ENCODE data around the gene RANBP1. TPM values are rescaled to one million over a fixed set of nuclear protein-coding genes. Genes with fewer than 3 reads are reported as not detected.

The RANBP1 gene
- total RNA-seq, 2 experiments from 2014 or later: 68.1 to 72.1 TPM

GRCh38 chr22:20076627-20077172 lies 39.2 kb upstream of the RANBP1 start:
- no peaks in the 10 kb centered on the region for H3K27me3 ChIP-seq (ENCODE audit: control insufficient read depth in 1 of 2, insufficient read depth in 2 of 2, low read length in 2 of 2)
- no peak overlapping the region for H3K27ac Mint-ChIP-seq
- H3K4me3 ChIP-seq (ENCODE audit: low read length): no peak overlapping the region
- H3K36me3 ChIP-seq (ENCODE audit: insufficient read depth, low read length): no peaks in the 10 kb centered on the region
- H3K9me3 Mint-ChIP-seq: no peaks in the 10 kb centered on the region
- H3K9me3 ChIP-seq (ENCODE audit: control insufficient read depth in 1 of 2, insufficient read depth in 1 of 2, low read length in 2 of 2): no peaks in the 10 kb centered on the region
- H3K27ac ChIP-seq (ENCODE audit: low read depth in 1 of 2, low read length in 2 of 2): no peak overlapping the region
- no peaks in the 10 kb centered on the region for H3K36me3 Mint-ChIP-seq (ENCODE audit: low read depth)
- H3K4me1 ChIP-seq (ENCODE audit: insufficient read depth, low read length): peaks cover 20% of the 10 kb centered on the region
- POLR2A ChIA-PET: no interaction called here
- intact Hi-C loops (cut with DNase I, micrococcal nuclease): loop anchor here in 1 of 2 experiments (5.0 kb wide), 1 partner anchor 89 kb away; no protein-coding TSS in a partner anchor
- ATAC-seq (ENCODE audit: poor library complexity): no peak
- CTCF ChIA-PET: no interaction called here
- no peak for TF ChIP-seq CTCF (IDR thresholded peaks at IDR 0.05)
- peak overlapping the region; percentile 78 for H3K4me3 Mint-ChIP-seq
- DNase-seq: no peak
- peaks cover 17% of the 10 kb centered on the region for H3K4me1 Mint-ChIP-seq (ENCODE audit: low read depth)
- H3K27me3 Mint-ChIP-seq: no peaks in the 10 kb centered on the region

- no peaks in the 10 kb centered on the region for H3K9me3 ChIP-seq (ENCODE audit: control insufficient read depth in 1 of 2, insufficient read depth in 1 of 2, low read length in 2 of 2)
- H3K4me1 ChIP-seq (ENCODE audit: insufficient read depth, low read length): peaks cover 45% of the 10 kb centered on the region
- CTCF ChIA-PET: no interaction called here
- peaks cover 3% of the 10 kb centered on the region for H3K36me3 ChIP-seq (ENCODE audit: insufficient read depth, low read length)
- Mint-ChIP-seq H3K4me1 (ENCODE audit: low read depth) (peaks cover 44% of the 10 kb centered on the region), H3K9me3 (no peaks in the 10 kb centered on the region), H3K27me3 (no peaks in the 10 kb centered on the region), H3K27ac (peak within 1 kb of the TSS; percentile 90), H3K36me3 (ENCODE audit: low read depth) (no peaks in the 10 kb centered on the region), H3K4me3 (peak within 1 kb of the TSS; percentile 99)
- no peaks in the 10 kb centered on the region for H3K27me3 ChIP-seq (ENCODE audit: control insufficient read depth in 1 of 2, insufficient read depth in 2 of 2, low read length in 2 of 2)
- intact Hi-C loops (cut with DNase I, micrococcal nuclease): loop anchor here (1.0 to 5.0 kb wide), 5 partner anchors 37 to 93 kb away; partner anchors contain the start of genes ARVCF (in 1 of the 2), TANGO2 (in 1 of the 2) and TRMT2A (in 1 of the 2)
- peak within 1 kb of the TSS; percentile 76 for H3K4me3 ChIP-seq (ENCODE audit: low read length)
- DNase-seq: peak; percentile 24 to 92 (median 62)
- peak within 1 kb of the TSS; percentile 52 to 53 for H3K27ac ChIP-seq (ENCODE audit: low read depth in 1 of 2, low read length in 2 of 2)
- no peak for TF ChIP-seq CTCF (IDR thresholded peaks at IDR 0.05)
- POLR2A ChIA-PET: interaction anchor here (1.5 to 1.8 kb wide), 2 partner anchors 21 to 38 kb away, joined by 6 to 10 read pairs; partner anchors contain the start of gene TRMT2A
- peak; percentile 89 for ATAC-seq (ENCODE audit: poor library complexity)
Observed at GRCh38 chr22:20079745-20080444, 36.0 kb upstream of the RANBP1 start, which contains the start of gene DGCR8. DGCR8 (plus strand) TSS chr22:20080241; CDS start chr22:20085964, 5,723 bp downstream.

GRCh38 chr22:20080445-20080775 lies 35.5 kb upstream of the RANBP1 start:
- Mint-ChIP-seq H3K27me3 (no peaks in the 10 kb centered on the region), H3K27ac (peak overlapping the region; percentile 74), H3K36me3 (ENCODE audit: low read depth) (peaks cover 2% of the 10 kb centered on the region), H3K4me1 (ENCODE audit: low read depth) (peaks cover 44% of the 10 kb centered on the region), H3K9me3 (no peaks in the 10 kb centered on the region), H3K4me3 (peak overlapping the region; percentile 84)
- Histone ChIP-seq H3K36me3 (ENCODE audit: insufficient read depth, low read length) (peaks cover 4% of the 10 kb centered on the region), H3K4me3 (ENCODE audit: low read length) (peak overlapping the region; percentile 76), H3K27ac (ENCODE audit: low read depth in 1 of 2, low read length in 2 of 2) (peak overlapping the region; percentile 52 to 53), H3K4me1 (ENCODE audit: insufficient read depth, low read length) (peaks cover 48% of the 10 kb centered on the region), H3K27me3 (ENCODE audit: control insufficient read depth in 1 of 2, insufficient read depth in 2 of 2, low read length in 2 of 2) (no peaks in the 10 kb centered on the region), H3K9me3 (ENCODE audit: control insufficient read depth in 1 of 2, insufficient read depth in 1 of 2, low read length in 2 of 2) (no peaks in the 10 kb centered on the region)
- TF ChIP-seq CTCF (IDR thresholded peaks at IDR 0.05): no peak
- ChIA-PET POLR2A (interaction anchor here (1.5 kb wide), 1 partner anchor 20 kb away, joined by 6 read pairs; no protein-coding TSS in a partner anchor), CTCF (no interaction called here)
- intact Hi-C loops (cut with DNase I, micrococcal nuclease): loop anchor here (1.0 to 2.0 kb wide), 4 partner anchors 37 to 64 kb away; partner anchors contain the start of genes ARVCF (in 1 of the 2), TANGO2 (in 1 of the 2) and TRMT2A (in 1 of the 2)
- DNase-seq (peak; percentile 32 to 88 (median 66)), ATAC-seq (ENCODE audit: poor library complexity) (peak; percentile 77)
